GM23338 (cell line): Measurements from ENCODE around the gene DRAM1.

ENCODE experiments used
- CTCF ChIP-seq, 2 experiments: fragments of 200-600 bp in 1 of 2; sonication (generic) in 1 of 2; conservative IDR thresholded peaks; 2 replicates each; pipeline versions ENCODE4 v1.5.1 to v1.6.1; 2016 to 2017; ENCODE audit warnings: antibody characterized with exemption in 2 of 2, low read depth in 2 of 2, mild to moderate bottlenecking in 2 of 2, moderate library complexity in 1 of 2
- ETS1 ChIP-seq: IDR thresholded peaks from 2 replicates; pipeline ENCODE4 v1.6.1; 2016; ENCODE audit warnings: antibody characterized with exemption
- EZH2 ChIP-seq: fragments of 200-600 bp; sonication (generic); IDR thresholded peaks from one replicate; pipeline ENCODE4 v1.8.0; 2017; ENCODE audit warnings: antibody characterized with exemption, mild to moderate bottlenecking, low read depth; ENCODE audit not compliant: unreplicated experiment
- REST ChIP-seq: IDR thresholded peaks from one replicate; pipeline ENCODE4 v1.6.1; 2018; ENCODE audit warnings: antibody characterized with exemption; ENCODE audit not compliant: unreplicated experiment

- no peak for TF ChIP-seq CTCF (conservative IDR thresholded peaks at IDR 0.05; ENCODE audit: low read depth in 2 of 2)
- TF ChIP-seq ETS1, result no peak
- no peak for TF ChIP-seq EZH2
- TF ChIP-seq REST, result no peak
Measured at GRCh38 chr12:101924618-101925017, 47.2 kb downstream of the DRAM1 start.
